SK-N-SH treated with all-trans-retinoic acid at 6 μM for 48 hours (cell line): ENCODE measurements around the gene PDK4.

ENCODE experiments used
- ATAC-seq: fragments of 200-7000 bp; cut with Tn5 transposase; 3 replicates; pipeline ENCODE4 v1.9.1; 2020; ENCODE audit warnings: mild to moderate bottlenecking, moderate library complexity
- ARNTL ChIP-seq: fragments of 450-650 bp; formaldehyde crosslinking; IDR thresholded peaks from 2 replicates; pipeline ENCODE4 v1.5.0; 2020; ENCODE audit warnings: low read depth, mild to moderate bottlenecking, moderate library complexity, borderline replicate concordance
- BACH2 ChIP-seq: fragments of 250-450 bp; sonication (Bioruptor Pico); IDR thresholded peaks from 2 replicates; pipeline ENCODE4 v1.9.0; 2021; ENCODE audit warnings: mild to moderate bottlenecking, borderline replicate concordance
- CSDC2 ChIP-seq: fragments of 250-450 bp; sonication (Bioruptor Pico); IDR thresholded peaks from 2 replicates; pipeline ENCODE4 v1.5.0; 2020; ENCODE audit warnings: mild to moderate bottlenecking, moderate library complexity
- CSRNP3 ChIP-seq: fragments of 250-450 bp; sonication (Bioruptor Pico); IDR thresholded peaks from 2 replicates; pipeline ENCODE4 v1.5.1; 2021; ENCODE audit warnings: mild to moderate bottlenecking, moderate library complexity
- ESRRG ChIP-seq: fragments of 250-450 bp; sonication (Bioruptor Pico); IDR thresholded peaks from 2 replicates; pipeline ENCODE4 v1.6.1; 2021; ENCODE audit warnings: mild to moderate bottlenecking
- GLIS3 ChIP-seq: fragments of 250-450 bp; sonication (Bioruptor Pico); IDR thresholded peaks from 2 replicates; pipeline ENCODE4 v1.5.0; 2020; ENCODE audit warnings: mild to moderate bottlenecking, moderate library complexity
- ISL1 ChIP-seq: fragments of 250-450 bp; sonication (Bioruptor Pico); IDR thresholded peaks from 2 replicates; pipeline ENCODE4 v2.1.2; 2022; ENCODE audit warnings: mild to moderate bottlenecking, moderate library complexity
- OSR1 ChIP-seq: fragments of 250-450 bp; sonication (Bioruptor Pico); IDR thresholded peaks from 2 replicates; pipeline ENCODE4 v1.8.0; 2022; ENCODE audit warnings: moderate library complexity, mild to moderate bottlenecking, inconsistent platforms
- PPARA ChIP-seq: fragments of 250-450 bp; sonication (Bioruptor Pico); IDR thresholded peaks from 2 replicates; pipeline ENCODE4 v1.5.0; 2020; ENCODE audit warnings: mild to moderate bottlenecking, borderline replicate concordance
- SNAI2 ChIP-seq: fragments of 250-450 bp; sonication (Bioruptor Pico); IDR thresholded peaks from 2 replicates; pipeline ENCODE4 v1.5.0; 2020; ENCODE audit warnings: mild to moderate bottlenecking, moderate library complexity
- TCF4 ChIP-seq: fragments of 250-450 bp; sonication (Bioruptor Pico); IDR thresholded peaks from 2 replicates; pipeline ENCODE4 v1.8.0; 2021; ENCODE audit warnings: mild to moderate bottlenecking, moderate library complexity, borderline replicate concordance
- TOX ChIP-seq: fragments of 250-450 bp; sonication (Bioruptor Pico); IDR thresholded peaks from 2 replicates; pipeline ENCODE4 v1.8.0; 2021; ENCODE audit warnings: mild to moderate bottlenecking, moderate library complexity, borderline replicate concordance
- ZC3H10 ChIP-seq: fragments of 250-450 bp; sonication (Bioruptor Pico); IDR thresholded peaks from 2 replicates; pipeline ENCODE4 v1.5.1; 2021; ENCODE audit warnings: mild to moderate bottlenecking, moderate library complexity
- ZFP3 ChIP-seq: fragments of 250-450 bp; sonication (Bioruptor Pico); IDR thresholded peaks from 2 replicates; pipeline ENCODE4 v1.5.0; 2020; ENCODE audit warnings: mild to moderate bottlenecking, moderate library complexity
- ZFP30 ChIP-seq: fragments of 450-650 bp; formaldehyde crosslinking; IDR thresholded peaks from 2 replicates; pipeline ENCODE4 v1.5.0; 2022; ENCODE audit warnings: mild to moderate bottlenecking, moderate library complexity
- ZNF565 ChIP-seq: fragments of 450-650 bp; formaldehyde crosslinking; conservative IDR thresholded peaks from 2 replicates; pipeline ENCODE4 v1.5.0; 2020; ENCODE audit warnings: low read depth, mild to moderate bottlenecking, moderate library complexity
- ZNF70 ChIP-seq: fragments of 450-650 bp; formaldehyde crosslinking; IDR thresholded peaks from 2 replicates; pipeline ENCODE4 v1.5.0; 2020; ENCODE audit warnings: mild to moderate bottlenecking, moderate library complexity
- ZNF8 ChIP-seq: fragments of 450-650 bp; formaldehyde crosslinking; IDR thresholded peaks from 2 replicates; pipeline ENCODE4 v1.5.0; 2020; ENCODE audit warnings: mild to moderate bottlenecking, moderate library complexity
- TF ChIP-seq, protein P1 (sequence below): fragments of 250-450 bp; sonication (Bioruptor Pico); IDR thresholded peaks from 2 replicates; pipeline ENCODE4 v1.8.0; 2021; ENCODE audit warnings: low read depth, mild to moderate bottlenecking, moderate library complexity, borderline replicate concordance
- TF ChIP-seq, protein P2 (sequence below): fragments of 250-450 bp; sonication (Bioruptor Pico); IDR thresholded peaks from 2 replicates; pipeline ENCODE4 v1.8.0; 2020; ENCODE audit warnings: mild to moderate bottlenecking, moderate library complexity, borderline replicate concordance
- TF ChIP-seq, protein P3 (sequence below): fragments of 250-450 bp; sonication (Bioruptor Pico); IDR thresholded peaks from 2 replicates; pipeline ENCODE4 v1.5.1; 2020; ENCODE audit warnings: low read depth, mild to moderate bottlenecking, moderate library complexity

The PDK4 gene

DNA sequence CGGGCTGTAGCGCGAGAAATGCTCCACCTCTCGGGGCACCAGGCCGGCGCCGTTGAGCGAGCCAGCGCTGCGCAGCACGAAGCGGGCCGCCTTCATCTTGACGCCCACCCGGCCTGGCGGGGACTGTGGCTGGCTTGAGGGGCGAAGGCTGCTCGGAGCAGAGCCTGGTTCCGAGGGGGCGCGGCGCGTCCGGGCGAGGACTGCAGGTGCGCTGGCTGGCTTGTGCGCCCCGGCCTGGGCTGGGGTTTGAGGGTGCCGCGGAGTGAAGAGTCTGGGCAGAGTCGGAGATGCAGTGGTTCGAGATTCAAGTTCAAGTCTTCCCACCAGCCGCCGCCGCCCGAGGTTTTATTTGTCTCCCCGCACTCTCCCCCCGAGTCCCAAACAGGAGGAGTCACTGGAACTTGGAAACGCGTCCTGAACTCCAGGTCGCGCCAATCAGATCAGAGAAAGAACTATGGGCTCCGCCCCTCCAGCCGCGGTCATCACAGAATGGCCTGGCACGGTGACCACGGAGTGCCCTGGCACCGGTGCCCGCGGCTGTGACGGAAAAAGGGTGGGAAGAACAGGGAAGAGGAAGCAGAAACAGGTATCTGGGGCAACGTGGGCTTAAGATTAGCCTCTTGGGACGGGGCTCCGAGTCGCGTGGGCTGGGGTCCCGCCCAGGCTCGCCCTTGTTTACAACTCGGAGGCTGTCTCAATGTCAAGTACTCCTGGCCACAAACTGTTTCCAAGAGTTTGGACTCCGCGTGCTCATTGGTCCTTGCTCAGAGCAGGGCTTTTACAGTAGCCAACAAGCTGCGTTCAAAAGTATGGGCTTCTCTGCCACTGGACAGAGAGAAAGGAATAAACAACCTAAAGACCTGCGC is at the start of gene PDK4:
Gene PDK4 (minus strand): TSS at position 319 of the 866 bp plus-strand sequence. CDS start 223 bp downstream, at position 96.
- no peak for TF ChIP-seq ZNF565 (CRISPR knock-in tag)
- TF ChIP-seq OSR1 = no peak
- no peak for TF ChIP-seq ZFP3 (CRISPR knock-in tag)
- TF ChIP-seq PPARA (CRISPR knock-in tag) = no peak
- no peak for TF ChIP-seq BACH2
- no peak for TF ChIP-seq SNAI2 (CRISPR knock-in tag)
- TF ChIP-seq, protein P1, sequence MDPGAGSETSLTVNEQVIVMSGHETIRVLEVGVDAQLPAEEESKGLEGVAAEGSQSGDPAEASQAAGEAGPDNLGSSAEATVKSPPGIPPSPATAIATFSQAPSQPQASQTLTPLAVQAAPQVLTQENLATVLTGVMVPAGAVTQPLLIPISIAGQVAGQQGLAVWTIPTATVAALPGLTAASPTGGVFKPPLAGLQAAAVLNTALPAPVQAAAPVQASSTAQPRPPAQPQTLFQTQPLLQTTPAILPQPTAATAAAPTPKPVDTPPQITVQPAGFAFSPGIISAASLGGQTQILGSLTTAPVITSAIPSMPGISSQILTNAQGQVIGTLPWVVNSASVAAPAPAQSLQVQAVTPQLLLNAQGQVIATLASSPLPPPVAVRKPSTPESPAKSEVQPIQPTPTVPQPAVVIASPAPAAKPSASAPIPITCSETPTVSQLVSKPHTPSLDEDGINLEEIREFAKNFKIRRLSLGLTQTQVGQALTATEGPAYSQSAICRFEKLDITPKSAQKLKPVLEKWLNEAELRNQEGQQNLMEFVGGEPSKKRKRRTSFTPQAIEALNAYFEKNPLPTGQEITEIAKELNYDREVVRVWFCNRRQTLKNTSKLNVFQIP (CRISPR knock-in tag) = no peak
- no peak for TF ChIP-seq GLIS3 (CRISPR knock-in tag)
- no peak for TF ChIP-seq ESRRG (CRISPR knock-in tag)
- TF ChIP-seq, all 23 proteins: peak for 0
- ATAC-seq = peak; percentile 91

DNA sequence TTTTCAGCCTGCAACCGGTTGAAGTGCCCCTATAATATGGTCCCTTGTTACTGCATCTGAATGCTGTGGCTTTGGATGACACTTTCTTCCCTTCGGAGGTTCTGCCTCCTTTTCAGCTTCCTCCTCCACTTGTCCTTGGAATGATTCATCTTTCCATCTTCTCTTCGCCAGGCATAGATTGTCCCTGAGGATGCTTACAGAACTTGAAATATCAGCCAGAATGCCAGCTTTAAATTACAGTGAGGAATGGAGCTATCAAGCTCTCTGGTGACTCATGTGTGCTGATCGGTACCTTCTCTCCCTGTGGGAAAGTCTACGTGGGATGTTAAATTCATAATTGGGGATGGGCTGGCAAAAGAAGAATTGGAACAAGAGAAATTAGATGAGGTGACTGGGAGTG is 45.9 kb upstream of the PDK4 start:
- ATAC-seq = no peak
- TF ChIP-seq CSRNP3 (CRISPR knock-in tag) = no peak
- TF ChIP-seq SNAI2 (CRISPR knock-in tag) = no peak
- TF ChIP-seq ZNF8 (CRISPR knock-in tag) = no peak
- TF ChIP-seq, protein P1 (CRISPR knock-in tag) = no peak
- no peak for TF ChIP-seq TCF4 (CRISPR knock-in tag)
- TF ChIP-seq ESRRG (CRISPR knock-in tag) = no peak
- no peak for TF ChIP-seq ZC3H10 (CRISPR knock-in tag)
- no peak for TF ChIP-seq CSDC2 (CRISPR knock-in tag)
- no peak for TF ChIP-seq ZNF70
- no peak for TF ChIP-seq ISL1 (CRISPR knock-in tag)
- TF ChIP-seq, protein P2, sequence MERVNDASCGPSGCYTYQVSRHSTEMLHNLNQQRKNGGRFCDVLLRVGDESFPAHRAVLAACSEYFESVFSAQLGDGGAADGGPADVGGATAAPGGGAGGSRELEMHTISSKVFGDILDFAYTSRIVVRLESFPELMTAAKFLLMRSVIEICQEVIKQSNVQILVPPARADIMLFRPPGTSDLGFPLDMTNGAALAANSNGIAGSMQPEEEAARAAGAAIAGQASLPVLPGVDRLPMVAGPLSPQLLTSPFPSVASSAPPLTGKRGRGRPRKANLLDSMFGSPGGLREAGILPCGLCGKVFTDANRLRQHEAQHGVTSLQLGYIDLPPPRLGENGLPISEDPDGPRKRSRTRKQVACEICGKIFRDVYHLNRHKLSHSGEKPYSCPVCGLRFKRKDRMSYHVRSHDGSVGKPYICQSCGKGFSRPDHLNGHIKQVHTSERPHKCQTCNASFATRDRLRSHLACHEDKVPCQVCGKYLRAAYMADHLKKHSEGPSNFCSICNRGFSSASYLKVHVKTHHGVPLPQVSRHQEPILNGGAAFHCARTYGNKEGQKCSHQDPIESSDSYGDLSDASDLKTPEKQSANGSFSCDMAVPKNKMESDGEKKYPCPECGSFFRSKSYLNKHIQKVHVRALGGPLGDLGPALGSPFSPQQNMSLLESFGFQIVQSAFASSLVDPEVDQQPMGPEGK = no peak
- TF ChIP-seq GLIS3 (CRISPR knock-in tag) = no peak

DNA sequence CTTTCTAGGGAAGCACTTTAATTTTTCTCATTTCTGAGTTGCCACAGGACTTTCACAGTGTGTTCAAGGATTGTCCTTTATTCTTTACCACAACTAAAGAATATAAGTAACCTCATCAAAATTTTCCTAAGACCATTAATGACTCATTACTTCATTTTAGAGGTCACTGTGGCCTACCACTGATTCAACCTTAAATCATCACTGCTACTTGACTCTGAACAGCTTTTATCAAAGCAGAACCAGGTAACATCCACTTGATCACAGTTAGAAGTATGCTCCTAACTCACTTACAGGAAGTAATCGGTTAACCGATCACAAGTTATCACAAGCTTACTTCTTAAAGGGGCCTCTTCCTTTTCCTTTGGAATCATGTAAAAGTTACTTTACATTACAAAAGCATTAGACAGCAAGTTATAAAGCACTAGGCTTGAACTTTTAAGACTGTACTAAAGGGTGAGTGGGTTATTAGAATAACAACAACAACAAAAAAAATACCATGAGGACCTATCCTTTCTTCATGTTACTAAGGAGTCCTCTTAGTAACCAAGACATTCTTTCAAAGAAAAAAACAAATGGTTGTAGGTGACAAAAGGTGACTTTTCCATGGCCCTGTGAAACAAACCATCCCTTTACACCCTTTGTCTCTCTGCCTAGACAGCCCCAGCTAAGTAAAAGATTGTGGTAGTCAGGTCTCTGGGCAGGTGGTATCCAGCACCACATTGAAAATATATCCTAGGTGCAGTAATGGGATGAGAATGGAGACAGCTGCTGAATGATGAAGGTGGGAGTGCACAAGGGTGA is 40.0 kb upstream of the PDK4 start:
- ATAC-seq = no peak
- no peak for TF ChIP-seq GLIS3 (CRISPR knock-in tag)
- no peak for TF ChIP-seq ZNF8 (CRISPR knock-in tag)
- no peak for TF ChIP-seq TCF4 (CRISPR knock-in tag)
- TF ChIP-seq ZNF70 = no peak
- no peak for TF ChIP-seq PPARA (CRISPR knock-in tag)
- no peak for TF ChIP-seq ARNTL (CRISPR knock-in tag)
- no peak for TF ChIP-seq BACH2
- TF ChIP-seq, protein P1 (CRISPR knock-in tag) = no peak
- no peak for TF ChIP-seq ZFP30 (CRISPR knock-in tag)
- TF ChIP-seq, protein P3, sequence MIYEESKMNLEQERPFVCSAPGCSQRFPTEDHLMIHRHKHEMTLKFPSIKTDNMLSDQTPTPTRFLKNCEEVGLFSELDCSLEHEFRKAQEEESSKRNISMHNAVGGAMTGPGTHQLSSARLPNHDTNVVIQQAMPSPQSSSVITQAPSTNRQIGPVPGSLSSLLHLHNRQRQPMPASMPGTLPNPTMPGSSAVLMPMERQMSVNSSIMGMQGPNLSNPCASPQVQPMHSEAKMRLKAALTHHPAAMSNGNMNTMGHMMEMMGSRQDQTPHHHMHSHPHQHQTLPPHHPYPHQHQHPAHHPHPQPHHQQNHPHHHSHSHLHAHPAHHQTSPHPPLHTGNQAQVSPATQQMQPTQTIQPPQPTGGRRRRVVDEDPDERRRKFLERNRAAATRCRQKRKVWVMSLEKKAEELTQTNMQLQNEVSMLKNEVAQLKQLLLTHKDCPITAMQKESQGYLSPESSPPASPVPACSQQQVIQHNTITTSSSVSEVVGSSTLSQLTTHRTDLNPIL (CRISPR knock-in tag) = no peak
- TF ChIP-seq CSRNP3 (CRISPR knock-in tag) = no peak
- TF ChIP-seq CSDC2 (CRISPR knock-in tag) = no peak
- no peak for TF ChIP-seq TOX
- TF ChIP-seq ESRRG (CRISPR knock-in tag) = no peak
- TF ChIP-seq SNAI2 (CRISPR knock-in tag) = no peak
